Osteocyte (in vitro differentiated cells): ENCODE data around the gene EGF. TPM values are rescaled to one million over a fixed set of nuclear protein-coding genes. Genes with fewer than 3 reads are reported as not detected.

Experiments used
- DNase-seq: peaks from one replicate; pipeline ENCODE4 v3.0.0; 2021; ENCODE audit warnings: mixed read lengths; ENCODE audit not compliant: unreplicated experiment; ENCODE audit errors: extremely low spot score
- H3K27ac Mint-ChIP-seq: one replicate; pipeline ENCODE4 v1.8.0; 2021; ENCODE audit warnings: mild to moderate bottlenecking, mixed read lengths; ENCODE audit not compliant: unreplicated experiment
- H3K27me3 Mint-ChIP-seq: one replicate; pipeline ENCODE4 v1.8.0; 2021; ENCODE audit warnings: mixed read lengths; ENCODE audit not compliant: unreplicated experiment
- H3K36me3 Mint-ChIP-seq: one replicate; pipeline ENCODE4 v1.8.0; 2021; ENCODE audit warnings: mixed read lengths; ENCODE audit not compliant: unreplicated experiment
- H3K4me1 Mint-ChIP-seq: one replicate; pipeline ENCODE4 v1.8.0; 2021; ENCODE audit warnings: mixed read lengths; ENCODE audit not compliant: unreplicated experiment
- H3K4me3 Mint-ChIP-seq: one replicate; pipeline ENCODE4 v1.8.0; 2021; ENCODE audit warnings: mild to moderate bottlenecking, moderate library complexity, mixed read lengths; ENCODE audit not compliant: unreplicated experiment
- H3K9me3 Mint-ChIP-seq: one replicate; pipeline ENCODE4 v1.8.0; 2021; ENCODE audit warnings: mixed read lengths; ENCODE audit not compliant: unreplicated experiment
- CTCF ChIP-seq: fragments of 200-600 bp; sonication (generic); IDR thresholded peaks from 2 replicates; pipeline ENCODE4 v1.5.0; 2021; ENCODE audit warnings: antibody characterized with exemption, mild to moderate bottlenecking, moderate library complexity
- long read RNA-seq: library from polyadenylated mRNA; unstranded; transcript quantifications from one replicate; pipeline ENCODE4 v2.0.0, GENCODE V29; 2021
- total RNA-seq: library from RNA; stranded (reverse); gene quantifications from 2 replicates; pipeline ENCODE4 v1.2.1, GENCODE V29; 2021

The EGF gene
- not detected in 2 replicates for total RNA-seq
- long read RNA-seq, result 0 reads

GRCh38 chr4:109912706-109913595, at the start of gene EGF:
Gene EGF (plus strand): TSS chr4:109912883. CDS start chr4:109913336, 453 bp downstream.
- Mint-ChIP-seq H3K4me1 (peaks cover 7% of the 10 kb centered on the region), H3K27ac (no peak within 1 kb of the TSS), H3K9me3 (no peaks in the 10 kb centered on the region), H3K4me3 (no peak within 1 kb of the TSS), H3K27me3 (peaks cover 4% of the 10 kb centered on the region), H3K36me3 (no peaks in the 10 kb centered on the region)
- no peak for TF ChIP-seq CTCF
- no peak for DNase-seq

GRCh38 chr4:109864134-109864533, 48.5 kb upstream of the EGF start:
- no peak for TF ChIP-seq CTCF
- H3K4me1 Mint-ChIP-seq, result no peaks in the 10 kb centered on the region
- no peaks in the 10 kb centered on the region for H3K27me3 Mint-ChIP-seq
- H3K9me3 Mint-ChIP-seq, result peaks cover 3% of the 10 kb centered on the region
- H3K36me3 Mint-ChIP-seq, result no peaks in the 10 kb centered on the region
- no peak overlapping the region for H3K27ac Mint-ChIP-seq
- no peak overlapping the region for H3K4me3 Mint-ChIP-seq
- no peak for DNase-seq

GRCh38 chr4:109870061-109870460, 42.6 kb upstream of the EGF start:
- H3K36me3 Mint-ChIP-seq, result no peaks in the 10 kb centered on the region
- H3K4me1 Mint-ChIP-seq, result no peaks in the 10 kb centered on the region
- no peak for TF ChIP-seq CTCF
- H3K9me3 Mint-ChIP-seq, result no peaks in the 10 kb centered on the region
- no peaks in the 10 kb centered on the region for H3K27me3 Mint-ChIP-seq
- no peak overlapping the region for H3K4me3 Mint-ChIP-seq
- H3K27ac Mint-ChIP-seq, result no peak overlapping the region
- no peak for DNase-seq

GRCh38 chr4:109872065-109872464, 40.6 kb upstream of the EGF start:
- no peak for DNase-seq
- Mint-ChIP-seq H3K4me3 (no peak overlapping the region), H3K9me3 (no peaks in the 10 kb centered on the region), H3K36me3 (no peaks in the 10 kb centered on the region), H3K4me1 (no peaks in the 10 kb centered on the region), H3K27me3 (no peaks in the 10 kb centered on the region), H3K27ac (no peak overlapping the region)
- TF ChIP-seq CTCF, result no peak

- Mint-ChIP-seq H3K27ac (no peak overlapping the region), H3K4me3 (no peak overlapping the region), H3K27me3 (peaks cover 4% of the 10 kb centered on the region), H3K9me3 (no peaks in the 10 kb centered on the region), H3K4me1 (no peaks in the 10 kb centered on the region), H3K36me3 (no peaks in the 10 kb centered on the region)
- no peak for DNase-seq
- no peak for TF ChIP-seq CTCF
These were observed 39.6 kb upstream of the EGF start for GRCh38 chr4:109872950-109873656.
